Peyer's patch (tissue), 4 donors: ENCODE data around the gene RFLNA.

Source experiments
- CTCF ChIP-seq, 6 experiments: fragments of 450-650 bp in 4 of 6; fragments of 200-600 bp in 2 of 6; sonication (generic) in 1 of 6; IDR thresholded peaks; one replicate each; pipeline ENCODE4 v1.5.1; 2017 to 2019; ENCODE audit warnings: antibody characterized with exemption in 6 of 6, mild to moderate bottlenecking in 3 of 6, moderate library complexity in 1 of 6
- POLR2A ChIP-seq, 2 donors: fragments of 450-650 bp; IDR thresholded peaks; one replicate each; pipeline ENCODE4 v1.5.1; 2017; ENCODE audit warnings: antibody characterized with exemption in 2 of 2, mild to moderate bottlenecking in 2 of 2, moderate library complexity in 2 of 2

GRCh38 chr12:124302807-124303578 is 8.1 kb downstream of the RFLNA start:
- no peak for TF ChIP-seq CTCF (IDR thresholded peaks at IDR 0.05)
- no peak for TF ChIP-seq POLR2A (IDR thresholded peaks at IDR 0.05)
